Measurements from ENCODE around the gene INO80.
"Not testable (repeated sequence)": the region's sequence is repeated elsewhere in the genome, so short reads cannot be mapped to it uniquely, and the experiment has no call there.

The INO80 gene

GRCh38 chr15:41116116-41116961 lies at the start of gene INO80:
TSS of gene INO80 (minus strand) at chr15:41116280. CDS start at chr15:41096310, 19,970 bp downstream.
- no peaks in the 10 kb centered on the region for H3K27me3 ChIP-seq (ENCODE audit: control insufficient read depth, insufficient read depth, low read length)
- peak within 1 kb of the TSS; percentile 98 for H3K4me3 ChIP-seq (ENCODE audit: low read length)
- no peaks in the 10 kb centered on the region for H3K36me3 ChIP-seq (ENCODE audit: control insufficient read depth, insufficient read depth, low read length)
- peak within 1 kb of the TSS; percentile 98 for H3K9ac ChIP-seq (ENCODE audit: low read length)
- H3K27ac ChIP-seq (ENCODE audit: low read depth, low read length) = peak within 1 kb of the TSS; percentile 100
- H3K4me1 ChIP-seq (ENCODE audit: control insufficient read depth, insufficient read depth, low read length) = no peaks in the 10 kb centered on the region

- Histone ChIP-seq H3K36me3 (ENCODE audit: control insufficient read depth, insufficient read depth, low read length) (no peaks in the 10 kb centered on the region), H3K4me1 (ENCODE audit: control insufficient read depth, insufficient read depth, low read length) (no peaks in the 10 kb centered on the region), H3K4me3 (ENCODE audit: low read length) (no peak overlapping the region), H3K27ac (ENCODE audit: low read depth, low read length) (no peak overlapping the region), H3K27me3 (ENCODE audit: control insufficient read depth, insufficient read depth, low read length) (no peaks in the 10 kb centered on the region), H3K9ac (ENCODE audit: low read length) (no peak overlapping the region)
These were observed 45.7 kb upstream of the INO80 start for GRCh38 chr15:41161736-41162135.

- no peaks in the 10 kb centered on the region for H3K27me3 ChIP-seq (ENCODE audit: control insufficient read depth, insufficient read depth, low read length)
- H3K36me3 ChIP-seq (ENCODE audit: control insufficient read depth, insufficient read depth, low read length) = no peaks in the 10 kb centered on the region
- no peak overlapping the region for H3K9ac ChIP-seq (ENCODE audit: low read length)
- H3K4me3 ChIP-seq (ENCODE audit: low read length) = no peak overlapping the region
- H3K27ac ChIP-seq (ENCODE audit: low read depth, low read length) = no peak overlapping the region
- no peaks in the 10 kb centered on the region for H3K4me1 ChIP-seq (ENCODE audit: control insufficient read depth, insufficient read depth, low read length)
These were observed 45.3 kb upstream of the INO80 start for GRCh38 chr15:41161336-41161735.

- Histone ChIP-seq H3K4me1 (ENCODE audit: control insufficient read depth, insufficient read depth, low read length) (no peaks in the 10 kb centered on the region), H3K9ac (ENCODE audit: low read length) (no peak overlapping the region), H3K27me3 (ENCODE audit: control insufficient read depth, insufficient read depth, low read length) (no peaks in the 10 kb centered on the region), H3K36me3 (ENCODE audit: control insufficient read depth, insufficient read depth, low read length) (no peaks in the 10 kb centered on the region), H3K27ac (ENCODE audit: low read depth, low read length) (no peak overlapping the region), H3K4me3 (ENCODE audit: low read length) (no peak overlapping the region)
These were observed 44.7 kb upstream of the INO80 start for GRCh38 chr15:41160639-41161315.

- no peaks in the 10 kb centered on the region for H3K36me3 ChIP-seq (ENCODE audit: control insufficient read depth, insufficient read depth, low read length)
- H3K27ac ChIP-seq (ENCODE audit: low read depth, low read length) = no peak overlapping the region
- no peak overlapping the region for H3K9ac ChIP-seq (ENCODE audit: low read length)
- no peaks in the 10 kb centered on the region for H3K27me3 ChIP-seq (ENCODE audit: control insufficient read depth, insufficient read depth, low read length)
- no peak overlapping the region for H3K4me3 ChIP-seq (ENCODE audit: low read length)
- no peaks in the 10 kb centered on the region for H3K4me1 ChIP-seq (ENCODE audit: control insufficient read depth, insufficient read depth, low read length)
These were observed 38.3 kb upstream of the INO80 start for GRCh38 chr15:41154412-41154811.

- Histone ChIP-seq H3K27me3 (ENCODE audit: control insufficient read depth, insufficient read depth, low read length) (no peaks in the 10 kb centered on the region), H3K4me3 (ENCODE audit: low read length) (no peak overlapping the region), H3K4me1 (ENCODE audit: control insufficient read depth, insufficient read depth, low read length) (no peaks in the 10 kb centered on the region), H3K27ac (ENCODE audit: low read depth, low read length) (no peak overlapping the region), H3K36me3 (ENCODE audit: control insufficient read depth, insufficient read depth, low read length) (no peaks in the 10 kb centered on the region), H3K9ac (ENCODE audit: low read length) (no peak overlapping the region)
These were observed 37.7 kb upstream of the INO80 start for GRCh38 chr15:41153733-41154132.

- no peaks in the 10 kb centered on the region for H3K27me3 ChIP-seq (ENCODE audit: control insufficient read depth, insufficient read depth, low read length)
- H3K9ac ChIP-seq (ENCODE audit: low read length) = no peak overlapping the region
- H3K27ac ChIP-seq (ENCODE audit: low read depth, low read length) = no peak overlapping the region
- H3K4me1 ChIP-seq (ENCODE audit: control insufficient read depth, insufficient read depth, low read length) = no peaks in the 10 kb centered on the region
- no peaks in the 10 kb centered on the region for H3K36me3 ChIP-seq (ENCODE audit: control insufficient read depth, insufficient read depth, low read length)
- no peak overlapping the region for H3K4me3 ChIP-seq (ENCODE audit: low read length)
These were observed 35.4 kb upstream of the INO80 start for GRCh38 chr15:41151451-41152005.

- H3K27ac ChIP-seq (ENCODE audit: low read depth, low read length) = no peak overlapping the region
- H3K9ac ChIP-seq (ENCODE audit: low read length) = no peak overlapping the region
- H3K27me3 ChIP-seq (ENCODE audit: control insufficient read depth, insufficient read depth, low read length) = no peaks in the 10 kb centered on the region
- no peaks in the 10 kb centered on the region for H3K36me3 ChIP-seq (ENCODE audit: control insufficient read depth, insufficient read depth, low read length)
- no peaks in the 10 kb centered on the region for H3K4me1 ChIP-seq (ENCODE audit: control insufficient read depth, insufficient read depth, low read length)
- no peak overlapping the region for H3K4me3 ChIP-seq (ENCODE audit: low read length)
These were observed 34.2 kb upstream of the INO80 start for GRCh38 chr15:41150279-41150678.

- no peaks in the 10 kb centered on the region for H3K4me1 ChIP-seq (ENCODE audit: control insufficient read depth, insufficient read depth, low read length)
- no peaks in the 10 kb centered on the region for H3K27me3 ChIP-seq (ENCODE audit: control insufficient read depth, insufficient read depth, low read length)
- H3K9ac ChIP-seq (ENCODE audit: low read length) = no peak overlapping the region
These were observed 32.0 kb upstream of the INO80 start for GRCh38 chr15:41148065-41148464.

GRCh38 chr15:41139619-41140018 lies 23.5 kb upstream of the INO80 start:
- Histone ChIP-seq H3K36me3 (ENCODE audit: control insufficient read depth, insufficient read depth, low read length) (no peaks in the 10 kb centered on the region), H3K4me3 (ENCODE audit: low read length) (no peak overlapping the region), H3K27me3 (ENCODE audit: control insufficient read depth, insufficient read depth, low read length) (no peaks in the 10 kb centered on the region), H3K27ac (ENCODE audit: low read depth, low read length) (no peak overlapping the region), H3K4me1 (ENCODE audit: control insufficient read depth, insufficient read depth, low read length) (no peaks in the 10 kb centered on the region), H3K9ac (ENCODE audit: low read length) (no peak overlapping the region)

More at GRCh38 chr15:41148065-41148464, 32.0 kb upstream of the INO80 start:
- no peak overlapping the region for H3K4me3 ChIP-seq (ENCODE audit: low read length)
- H3K27ac ChIP-seq (ENCODE audit: low read depth, low read length) = no peak overlapping the region
- H3K36me3 ChIP-seq (ENCODE audit: control insufficient read depth, insufficient read depth, low read length) = no peaks in the 10 kb centered on the region

GRCh38 chr15:41139112-41139511 lies 23.0 kb upstream of the INO80 start:
- H3K4me1 ChIP-seq (ENCODE audit: control insufficient read depth, insufficient read depth, low read length) = not testable (repeated sequence)

GRCh38 chr15:41135580-41135979 lies 19.5 kb upstream of the INO80 start:
- H3K4me3 ChIP-seq (ENCODE audit: low read length); H3K4me1 ChIP-seq (ENCODE audit: control insufficient read depth, insufficient read depth, low read length); H3K27ac ChIP-seq (ENCODE audit: low read depth, low read length); H3K9ac ChIP-seq (ENCODE audit: low read length); H3K36me3 ChIP-seq (ENCODE audit: control insufficient read depth, insufficient read depth, low read length); H3K27me3 ChIP-seq (ENCODE audit: control insufficient read depth, insufficient read depth, low read length): not testable (repeated sequence)

More at GRCh38 chr15:41139112-41139511, 23.0 kb upstream of the INO80 start:
- not testable (repeated sequence) for H3K36me3 ChIP-seq (ENCODE audit: control insufficient read depth, insufficient read depth, low read length); H3K9ac ChIP-seq (ENCODE audit: low read length); H3K27ac ChIP-seq (ENCODE audit: low read depth, low read length); H3K27me3 ChIP-seq (ENCODE audit: control insufficient read depth, insufficient read depth, low read length); H3K4me3 ChIP-seq (ENCODE audit: low read length)

All from rectal smooth muscle tissue (tissue), 1 donor.